Nephron progenitor cell (in vitro differentiated cells): ENCODE data around the gene CPM.

Source experiments
- DNase-seq: peaks from one replicate; pipeline ENCODE4 v3.0.0; 2021
- H3K27ac Mint-ChIP-seq: 2 replicates; pipeline ENCODE4 v1.8.0; 2021; ENCODE audit warnings: mild to moderate bottlenecking, moderate library complexity, mixed read lengths
- H3K27me3 Mint-ChIP-seq: 2 replicates; pipeline ENCODE4 v1.8.0; 2021; ENCODE audit warnings: mild to moderate bottlenecking, low read depth, mixed read lengths; ENCODE audit not compliant: poor library complexity
- H3K36me3 Mint-ChIP-seq: 2 replicates; pipeline ENCODE4 v1.8.0; 2021; ENCODE audit warnings: low read depth, mixed read lengths
- H3K4me1 Mint-ChIP-seq: 2 replicates; pipeline ENCODE4 v1.8.0; 2021; ENCODE audit warnings: mixed read lengths
- H3K4me3 Mint-ChIP-seq: 2 replicates; pipeline ENCODE4 v1.8.0; 2021; ENCODE audit warnings: mild to moderate bottlenecking, moderate library complexity, mixed read lengths
- H3K9me3 Mint-ChIP-seq: 2 replicates; pipeline ENCODE4 v1.8.0; 2021; ENCODE audit warnings: mild to moderate bottlenecking, moderate library complexity, mixed read lengths
- CTCF ChIP-seq: fragments of 200-600 bp; sonication (generic); IDR thresholded peaks from 2 replicates; pipeline ENCODE4 v1.5.0; 2021; ENCODE audit warnings: antibody characterized with exemption

Gene CPM

DNA sequence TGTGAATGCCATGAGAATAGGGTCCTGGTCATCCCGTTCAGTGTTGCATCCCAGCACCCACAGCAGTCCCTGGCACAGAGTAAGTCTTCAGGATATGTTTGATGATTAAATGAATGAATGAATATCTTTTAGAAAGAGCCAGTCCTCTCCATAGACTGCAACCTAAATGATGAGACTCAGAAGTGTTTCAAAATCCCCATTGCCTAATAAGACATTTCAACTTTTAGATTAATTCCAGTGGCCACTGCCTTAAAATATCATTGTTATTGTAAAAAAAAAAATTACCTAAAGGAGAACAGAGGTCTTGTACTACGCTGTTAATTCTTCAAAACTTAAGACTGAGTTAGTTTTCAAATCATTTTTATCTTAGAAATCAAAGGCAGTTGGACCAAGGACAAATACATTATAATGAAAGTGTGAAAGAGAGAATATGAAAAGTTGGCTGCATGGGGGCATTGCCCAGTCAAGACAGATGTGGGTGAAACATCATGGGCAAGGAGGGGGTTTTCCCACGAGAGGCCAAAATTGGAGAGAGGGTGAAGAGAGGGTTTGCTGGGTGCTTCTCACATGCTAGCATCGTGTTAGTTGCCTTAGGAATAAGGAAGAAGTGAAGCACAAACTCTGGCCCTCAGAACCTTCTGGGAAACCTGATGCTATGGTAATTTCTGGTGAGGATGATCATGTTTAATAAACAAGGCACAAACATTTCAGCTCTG, 26.3 kb upstream of the CPM start:
- no peak for TF ChIP-seq CTCF
- H3K9me3 Mint-ChIP-seq: peaks cover 13% of the 10 kb centered on the region
- DNase-seq: no peak
- no peak overlapping the region for H3K27ac Mint-ChIP-seq
- peaks cover 8% of the 10 kb centered on the region for H3K27me3 Mint-ChIP-seq
- H3K4me3 Mint-ChIP-seq: no peak overlapping the region
- H3K4me1 Mint-ChIP-seq: peaks cover 7% of the 10 kb centered on the region
- no peaks in the 10 kb centered on the region for H3K36me3 Mint-ChIP-seq

- no peak overlapping the region for H3K4me3 Mint-ChIP-seq
- no peaks in the 10 kb centered on the region for H3K4me1 Mint-ChIP-seq
- no peak for DNase-seq
- peaks cover 8% of the 10 kb centered on the region for H3K27me3 Mint-ChIP-seq
- no peaks in the 10 kb centered on the region for H3K36me3 Mint-ChIP-seq
- TF ChIP-seq CTCF: no peak
- no peak overlapping the region for H3K27ac Mint-ChIP-seq
- peaks cover 13% of the 10 kb centered on the region for H3K9me3 Mint-ChIP-seq
These were observed 25.4 kb upstream of the CPM start for GRCh38 chr12:68958322-68958721.

DNA sequence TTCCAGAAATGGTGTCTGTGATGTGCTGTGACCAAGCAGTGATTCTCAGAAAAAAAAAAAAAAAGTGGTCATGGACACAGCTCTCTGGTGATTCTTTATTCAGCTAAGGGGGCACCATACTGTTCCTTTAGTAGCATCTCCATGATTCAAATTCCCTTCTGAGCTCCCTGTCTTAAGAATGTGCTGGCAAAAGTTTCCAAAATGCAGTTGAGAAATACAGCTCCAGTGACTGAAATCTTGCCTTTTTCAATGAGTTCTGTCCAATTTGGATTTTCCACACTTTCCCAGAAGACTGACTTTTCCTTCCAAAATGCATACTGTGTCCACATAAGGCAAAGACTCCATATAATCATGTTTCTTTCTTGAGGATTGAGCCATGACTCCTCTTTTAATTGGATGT, 24.3 kb upstream of the CPM start:
- Mint-ChIP-seq H3K36me3 (no peaks in the 10 kb centered on the region), H3K9me3 (peaks cover 7% of the 10 kb centered on the region), H3K4me3 (no peak overlapping the region), H3K27ac (no peak overlapping the region), H3K27me3 (peaks cover 8% of the 10 kb centered on the region), H3K4me1 (no peaks in the 10 kb centered on the region)
- no peak for DNase-seq
- TF ChIP-seq CTCF: no peak

- no peaks in the 10 kb centered on the region for H3K4me1 Mint-ChIP-seq
These were observed 23.5 kb upstream of the CPM start for GRCh38 chr12:68956466-68956865.

GRCh38 chr12:68954811-68955210, 21.8 kb upstream of the CPM start:
- peaks cover 8% of the 10 kb centered on the region for H3K27me3 Mint-ChIP-seq
- TF ChIP-seq CTCF: no peak
- no peak overlapping the region for H3K4me3 Mint-ChIP-seq

More at GRCh38 chr12:68956466-68956865, 23.5 kb upstream of the CPM start:
- peaks cover 8% of the 10 kb centered on the region for H3K27me3 Mint-ChIP-seq
- H3K9me3 Mint-ChIP-seq: peaks cover 7% of the 10 kb centered on the region
- H3K36me3 Mint-ChIP-seq: no peaks in the 10 kb centered on the region
- no peak for TF ChIP-seq CTCF
- no peak overlapping the region for H3K4me3 Mint-ChIP-seq
- no peak for DNase-seq
- H3K27ac Mint-ChIP-seq: no peak overlapping the region

GRCh38 chr12:68953536-68953935, 20.6 kb upstream of the CPM start:
- no peak overlapping the region for H3K27ac Mint-ChIP-seq
- H3K36me3 Mint-ChIP-seq: no peaks in the 10 kb centered on the region
- DNase-seq: no peak
- TF ChIP-seq CTCF: no peak
- H3K27me3 Mint-ChIP-seq: peaks cover 5% of the 10 kb centered on the region
- H3K9me3 Mint-ChIP-seq: peaks cover 7% of the 10 kb centered on the region
- no peaks in the 10 kb centered on the region for H3K4me1 Mint-ChIP-seq
- no peak overlapping the region for H3K4me3 Mint-ChIP-seq

More at GRCh38 chr12:68954811-68955210, 21.8 kb upstream of the CPM start:
- Mint-ChIP-seq H3K9me3 (peaks cover 7% of the 10 kb centered on the region), H3K4me1 (no peaks in the 10 kb centered on the region), H3K27ac (no peak overlapping the region), H3K36me3 (no peaks in the 10 kb centered on the region)
- DNase-seq: no peak
